ENCODE data around the gene IGSF21.

DNA sequence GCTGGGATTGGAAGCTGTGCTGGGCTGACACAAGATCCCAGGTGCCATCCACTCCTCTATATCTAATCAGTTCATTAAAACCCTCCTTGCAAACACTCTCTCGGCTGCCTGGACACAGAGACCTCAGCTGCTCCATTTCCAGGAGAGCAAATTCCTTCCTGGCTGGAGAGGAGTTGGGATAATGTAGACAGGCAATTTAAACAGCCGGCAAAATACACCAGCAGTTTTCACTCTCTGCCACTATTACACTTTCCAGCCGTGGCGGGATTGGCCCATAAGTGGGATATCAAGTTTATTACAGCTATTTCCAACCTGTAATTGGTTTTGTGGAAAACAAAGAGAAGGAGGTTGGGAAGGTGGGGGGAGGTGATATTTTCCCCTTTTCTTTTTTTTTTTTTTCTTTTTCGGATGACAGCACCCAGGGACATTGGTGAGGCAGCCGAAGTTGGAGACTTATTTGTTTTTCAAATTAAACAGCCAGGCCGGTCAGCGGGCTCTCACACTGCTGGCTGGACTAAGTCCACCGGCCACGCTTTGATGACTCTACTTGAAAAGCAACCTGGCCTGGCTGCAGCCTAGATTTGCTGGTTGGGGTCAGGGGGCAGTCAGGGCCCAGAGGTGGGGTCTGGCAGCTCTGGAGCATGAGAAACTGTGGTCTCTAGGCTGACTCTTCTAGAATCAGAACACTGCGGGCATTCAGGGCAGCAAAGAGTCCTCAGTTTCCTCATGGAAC is 177.4 kb downstream of the IGSF21 start:
- TF ChIP-seq POLR2A (IDR thresholded peaks at IDR 0.05), result no peak
- TF ChIP-seq, protein P1, sequence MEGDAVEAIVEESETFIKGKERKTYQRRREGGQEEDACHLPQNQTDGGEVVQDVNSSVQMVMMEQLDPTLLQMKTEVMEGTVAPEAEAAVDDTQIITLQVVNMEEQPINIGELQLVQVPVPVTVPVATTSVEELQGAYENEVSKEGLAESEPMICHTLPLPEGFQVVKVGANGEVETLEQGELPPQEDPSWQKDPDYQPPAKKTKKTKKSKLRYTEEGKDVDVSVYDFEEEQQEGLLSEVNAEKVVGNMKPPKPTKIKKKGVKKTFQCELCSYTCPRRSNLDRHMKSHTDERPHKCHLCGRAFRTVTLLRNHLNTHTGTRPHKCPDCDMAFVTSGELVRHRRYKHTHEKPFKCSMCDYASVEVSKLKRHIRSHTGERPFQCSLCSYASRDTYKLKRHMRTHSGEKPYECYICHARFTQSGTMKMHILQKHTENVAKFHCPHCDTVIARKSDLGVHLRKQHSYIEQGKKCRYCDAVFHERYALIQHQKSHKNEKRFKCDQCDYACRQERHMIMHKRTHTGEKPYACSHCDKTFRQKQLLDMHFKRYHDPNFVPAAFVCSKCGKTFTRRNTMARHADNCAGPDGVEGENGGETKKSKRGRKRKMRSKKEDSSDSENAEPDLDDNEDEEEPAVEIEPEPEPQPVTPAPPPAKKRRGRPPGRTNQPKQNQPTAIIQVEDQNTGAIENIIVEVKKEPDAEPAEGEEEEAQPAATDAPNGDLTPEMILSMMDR (IDR thresholded peaks at IDR 0.05), result no peak
